Measurements from ENCODE around the gene REN. TPM values are rescaled to one million over a fixed set of nuclear protein-coding genes. Genes with fewer than 3 reads are reported as not detected.

REN gene
- total and polyA plus RNA-seq, 2 of the 13 experiments (the other 11 are each of a cell fraction or from before 2014, with no cell fraction given) = not detected

DNA sequence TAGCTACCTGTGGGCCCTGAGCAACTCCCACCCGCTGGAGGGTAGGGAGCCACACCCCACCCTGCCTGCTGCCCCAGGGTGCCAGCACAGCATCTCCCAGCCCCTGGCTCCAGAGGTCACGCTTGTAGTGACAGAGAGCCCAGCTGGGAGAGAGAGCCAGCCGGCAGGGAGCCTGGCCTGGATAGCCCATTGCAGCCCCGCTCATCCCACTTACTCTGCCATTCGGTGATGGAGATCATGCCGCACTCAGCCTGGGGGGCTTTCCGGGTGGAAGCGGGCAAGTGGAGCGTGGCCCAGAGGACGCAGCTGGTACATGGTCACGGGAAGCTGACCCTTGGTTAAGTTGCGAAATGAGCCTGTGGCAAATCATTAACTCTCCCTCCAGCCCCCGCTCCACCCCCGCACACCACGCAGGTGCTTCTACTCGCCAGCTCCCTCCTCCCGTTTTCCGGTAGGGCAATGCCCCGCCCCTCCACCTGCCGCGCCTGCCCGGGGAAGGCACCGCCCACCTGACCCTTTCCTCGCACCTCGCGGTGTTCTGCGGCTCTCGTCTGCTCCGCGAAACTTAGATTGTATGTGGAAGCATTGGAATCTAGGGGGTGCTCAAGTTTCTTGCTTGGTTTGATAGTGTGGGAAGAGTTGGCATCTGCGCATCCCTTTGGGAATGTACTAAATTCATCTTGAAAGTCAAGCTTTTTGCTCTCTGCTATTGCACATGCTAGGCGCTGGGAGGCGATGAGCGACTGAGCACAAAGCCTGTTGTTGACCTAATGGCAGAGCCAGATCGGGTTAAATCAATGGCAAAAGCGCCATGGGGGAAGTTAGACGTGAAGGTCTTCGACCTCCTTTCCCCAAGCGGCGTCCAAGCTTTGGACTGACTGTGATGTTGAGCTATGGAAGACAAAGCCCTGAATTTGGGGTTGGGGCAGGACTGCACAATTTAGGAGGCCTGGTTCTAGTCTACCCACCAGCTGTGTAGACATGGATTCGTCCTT, 47.8 kb upstream of the REN start, which contains the start of gene GOLT1A (continued):
- TF ChIP-seq NONO (IDR thresholded peaks at IDR 0.05) (no peak), NONO (CRISPR knock-in tag; conservative IDR thresholded peaks at IDR 0.05) (peak; percentile 86; the same call in 1 of the 2 replicates), ELF3 (CRISPR knock-in tag; IDR thresholded peaks at IDR 0.05) (peak; percentile 68), ZNF790 (CRISPR knock-in tag; IDR thresholded peaks at IDR 0.05; ENCODE audit: borderline replicate concordance) (no peak), ASH2L (IDR thresholded peaks at IDR 0.05; ENCODE audit: insufficient read length, low read depth, low read length) (peak; percentile 53), ZNF792 (CRISPR knock-in tag; IDR thresholded peaks at IDR 0.05) (no peak; the same call in 1 of the 2 replicates), ZNF468 (CRISPR knock-in tag; IDR thresholded peaks at IDR 0.05) (peak; percentile 71; the same call in 1 of the 2 replicates), ZNF563 (CRISPR knock-in tag; IDR thresholded peaks at IDR 0.05) (no peak), KMT2B (CRISPR knock-in tag; IDR thresholded peaks at IDR 0.05) (peak; percentile 75), SP5 (CRISPR knock-in tag; IDR thresholded peaks at IDR 0.05; ENCODE audit: borderline replicate concordance, low read depth) (peak; percentile 93), ZNF264 (CRISPR knock-in tag; IDR thresholded peaks at IDR 0.05) (peak; percentile 61), ZNF709 (CRISPR knock-in tag; IDR thresholded peaks at IDR 0.05) (no peak), ZNF572 (CRISPR knock-in tag; IDR thresholded peaks at IDR 0.05) (no peak), SALL1 (CRISPR knock-in tag; IDR thresholded peaks at IDR 0.05) (peak; percentile 86)
- TF ChIP-seq, protein P1, sequence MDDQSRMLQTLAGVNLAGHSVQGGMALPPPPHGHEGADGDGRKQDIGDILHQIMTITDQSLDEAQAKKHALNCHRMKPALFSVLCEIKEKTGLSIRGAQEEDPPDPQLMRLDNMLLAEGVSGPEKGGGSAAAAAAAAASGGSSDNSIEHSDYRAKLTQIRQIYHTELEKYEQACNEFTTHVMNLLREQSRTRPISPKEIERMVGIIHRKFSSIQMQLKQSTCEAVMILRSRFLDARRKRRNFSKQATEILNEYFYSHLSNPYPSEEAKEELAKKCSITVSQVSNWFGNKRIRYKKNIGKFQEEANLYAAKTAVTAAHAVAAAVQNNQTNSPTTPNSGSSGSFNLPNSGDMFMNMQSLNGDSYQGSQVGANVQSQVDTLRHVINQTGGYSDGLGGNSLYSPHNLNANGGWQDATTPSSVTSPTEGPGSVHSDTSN (CRISPR knock-in tag; IDR thresholded peaks at IDR 0.05; ENCODE audit: borderline replicate concordance) = no peak
- TF ChIP-seq, protein P2, sequence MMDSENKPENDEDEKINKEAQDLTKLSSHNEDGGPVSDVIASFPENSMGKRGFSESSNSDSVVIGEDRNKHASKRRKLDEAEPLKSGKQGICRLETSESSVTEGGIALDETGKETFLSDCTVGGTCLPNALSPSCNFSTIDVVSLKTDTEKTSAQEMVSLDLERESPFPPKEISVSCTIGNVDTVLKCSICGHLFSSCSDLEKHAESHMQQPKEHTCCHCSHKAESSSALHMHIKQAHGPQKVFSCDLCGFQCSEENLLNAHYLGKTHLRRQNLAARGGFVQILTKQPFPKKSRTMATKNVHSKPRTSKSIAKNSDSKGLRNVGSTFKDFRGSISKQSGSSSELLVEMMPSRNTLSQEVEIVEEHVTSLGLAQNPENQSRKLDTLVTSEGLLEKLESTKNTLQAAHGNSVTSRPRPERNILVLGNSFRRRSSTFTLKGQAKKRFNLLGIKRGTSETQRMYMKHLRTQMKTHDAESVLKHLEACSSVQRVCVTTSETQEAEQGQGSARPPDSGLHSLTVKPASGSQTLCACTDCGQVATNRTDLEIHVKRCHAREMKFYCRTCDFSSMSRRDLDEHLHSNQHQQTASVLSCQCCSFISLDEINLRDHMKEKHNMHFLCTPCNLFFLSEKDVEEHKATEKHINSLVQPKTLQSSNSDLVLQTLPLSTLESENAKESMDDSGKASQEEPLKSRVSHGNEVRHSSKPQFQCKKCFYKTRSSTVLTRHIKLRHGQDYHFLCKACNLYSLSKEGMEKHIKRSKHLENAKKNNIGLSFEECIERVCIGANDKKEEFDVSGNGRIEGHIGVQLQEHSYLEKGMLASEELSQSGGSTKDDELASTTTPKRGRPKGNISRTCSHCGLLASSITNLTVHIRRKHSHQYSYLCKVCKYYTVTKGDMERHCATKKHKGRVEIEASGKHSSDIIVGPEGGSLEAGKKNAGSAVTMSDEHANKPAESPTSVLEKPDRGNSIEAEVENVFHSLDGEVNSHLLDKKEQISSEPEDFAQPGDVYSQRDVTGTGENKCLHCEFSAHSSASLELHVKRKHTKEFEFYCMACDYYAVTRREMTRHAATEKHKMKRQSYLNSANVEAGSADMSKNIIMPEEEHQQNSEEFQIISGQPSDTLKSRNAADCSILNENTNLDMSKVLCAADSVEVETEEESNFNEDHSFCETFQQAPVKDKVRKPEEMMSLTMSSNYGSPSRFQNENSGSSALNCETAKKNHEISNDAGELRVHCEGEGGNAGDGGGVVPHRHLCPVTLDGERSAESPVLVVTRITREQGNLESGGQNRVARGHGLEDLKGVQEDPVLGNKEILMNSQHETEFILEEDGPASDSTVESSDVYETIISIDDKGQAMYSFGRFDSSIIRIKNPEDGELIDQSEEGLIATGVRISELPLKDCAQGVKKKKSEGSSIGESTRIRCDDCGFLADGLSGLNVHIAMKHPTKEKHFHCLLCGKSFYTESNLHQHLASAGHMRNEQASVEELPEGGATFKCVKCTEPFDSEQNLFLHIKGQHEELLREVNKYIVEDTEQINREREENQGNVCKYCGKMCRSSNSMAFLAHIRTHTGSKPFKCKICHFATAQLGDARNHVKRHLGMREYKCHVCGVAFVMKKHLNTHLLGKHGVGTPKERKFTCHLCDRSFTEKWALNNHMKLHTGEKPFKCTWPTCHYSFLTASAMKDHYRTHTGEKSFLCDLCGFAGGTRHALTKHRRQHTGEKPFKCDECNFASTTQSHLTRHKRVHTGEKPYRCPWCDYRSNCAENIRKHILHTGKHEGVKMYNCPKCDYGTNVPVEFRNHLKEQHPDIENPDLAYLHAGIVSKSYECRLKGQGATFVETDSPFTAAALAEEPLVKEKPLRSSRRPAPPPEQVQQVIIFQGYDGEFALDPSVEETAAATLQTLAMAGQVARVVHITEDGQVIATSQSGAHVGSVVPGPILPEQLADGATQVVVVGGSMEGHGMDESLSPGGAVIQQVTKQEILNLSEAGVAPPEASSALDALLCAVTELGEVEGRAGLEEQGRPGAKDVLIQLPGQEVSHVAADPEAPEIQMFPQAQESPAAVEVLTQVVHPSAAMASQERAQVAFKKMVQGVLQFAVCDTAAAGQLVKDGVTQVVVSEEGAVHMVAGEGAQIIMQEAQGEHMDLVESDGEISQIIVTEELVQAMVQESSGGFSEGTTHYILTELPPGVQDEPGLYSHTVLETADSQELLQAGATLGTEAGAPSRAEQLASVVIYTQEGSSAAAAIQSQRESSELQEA (CRISPR knock-in tag; IDR thresholded peaks at IDR 0.05; ENCODE audit: not compliant biosample characterization) = no peak
- TF ChIP-seq, protein P3, sequence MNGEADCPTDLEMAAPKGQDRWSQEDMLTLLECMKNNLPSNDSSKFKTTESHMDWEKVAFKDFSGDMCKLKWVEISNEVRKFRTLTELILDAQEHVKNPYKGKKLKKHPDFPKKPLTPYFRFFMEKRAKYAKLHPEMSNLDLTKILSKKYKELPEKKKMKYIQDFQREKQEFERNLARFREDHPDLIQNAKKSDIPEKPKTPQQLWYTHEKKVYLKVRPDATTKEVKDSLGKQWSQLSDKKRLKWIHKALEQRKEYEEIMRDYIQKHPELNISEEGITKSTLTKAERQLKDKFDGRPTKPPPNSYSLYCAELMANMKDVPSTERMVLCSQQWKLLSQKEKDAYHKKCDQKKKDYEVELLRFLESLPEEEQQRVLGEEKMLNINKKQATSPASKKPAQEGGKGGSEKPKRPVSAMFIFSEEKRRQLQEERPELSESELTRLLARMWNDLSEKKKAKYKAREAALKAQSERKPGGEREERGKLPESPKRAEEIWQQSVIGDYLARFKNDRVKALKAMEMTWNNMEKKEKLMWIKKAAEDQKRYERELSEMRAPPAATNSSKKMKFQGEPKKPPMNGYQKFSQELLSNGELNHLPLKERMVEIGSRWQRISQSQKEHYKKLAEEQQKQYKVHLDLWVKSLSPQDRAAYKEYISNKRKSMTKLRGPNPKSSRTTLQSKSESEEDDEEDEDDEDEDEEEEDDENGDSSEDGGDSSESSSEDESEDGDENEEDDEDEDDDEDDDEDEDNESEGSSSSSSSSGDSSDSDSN (CRISPR knock-in tag; IDR thresholded peaks at IDR 0.05) = 0 out of 2 replicates have a peak, but pooled peaks have one; percentile 41

Data from HepG2 (cell line).